HG03575 (cell line): ENCODE data around the gene DLX4.

Experiments used
- ATAC-seq: cut with Tn5 transposase; IDR thresholded peaks from one replicate; pipeline ENCODE4 v1.9.1; 2021; ENCODE audit not compliant: unreplicated experiment, insufficient number of reproducible peaks, low FRiP score; ENCODE audit errors: extremely low read depth

The DLX4 gene

GRCh38 chr17:49944273-49944870 is 24.6 kb upstream of the DLX4 start:
- no peak for ATAC-seq

GRCh38 chr17:49946208-49946607 is 22.8 kb upstream of the DLX4 start:
- no peak for ATAC-seq

GRCh38 chr17:49946964-49947584 is 21.9 kb upstream of the DLX4 start:
- no peak for ATAC-seq

GRCh38 chr17:49949634-49950033 is 19.4 kb upstream of the DLX4 start:
- no peak for ATAC-seq

- ATAC-seq = no peak
Observed at GRCh38 chr17:49951362-49952082, 17.5 kb upstream of the DLX4 start.

GRCh38 chr17:49952209-49952911 is 16.6 kb upstream of the DLX4 start:
- ATAC-seq = no peak

GRCh38 chr17:49952912-49953497 is 16.0 kb upstream of the DLX4 start:
- no peak for ATAC-seq

GRCh38 chr17:49955157-49955556 is 13.8 kb upstream of the DLX4 start:
- no peak for ATAC-seq

GRCh38 chr17:49956780-49957179 is 12.2 kb upstream of the DLX4 start:
- ATAC-seq = no peak

GRCh38 chr17:49957350-49957749 is 11.6 kb upstream of the DLX4 start:
- no peak for ATAC-seq

- no peak for ATAC-seq
Observed at GRCh38 chr17:49958723-49959122, 10.3 kb upstream of the DLX4 start.

- no peak for ATAC-seq
Observed at GRCh38 chr17:49959183-49959935, 9.6 kb upstream of the DLX4 start.

GRCh38 chr17:49962599-49963308 is 6.2 kb upstream of the DLX4 start:
- ATAC-seq = no peak

- no peak for ATAC-seq
Observed at GRCh38 chr17:49963309-49963625, 5.7 kb upstream of the DLX4 start.

GRCh38 chr17:49963626-49964302 is 5.2 kb upstream of the DLX4 start:
- no peak for ATAC-seq

- no peak for ATAC-seq
Observed at GRCh38 chr17:49964303-49964768, 4.7 kb upstream of the DLX4 start.

- no peak for ATAC-seq
Observed at GRCh38 chr17:49964769-49965523, 4.0 kb upstream of the DLX4 start.
